Measurements from ENCODE around the gene USP21.

GRCh38 chr1:161132410-161133219 lies 26.7 kb upstream of the USP21 start, which contains the start of gene DEDD:
- TF ChIP-seq, protein P1, sequence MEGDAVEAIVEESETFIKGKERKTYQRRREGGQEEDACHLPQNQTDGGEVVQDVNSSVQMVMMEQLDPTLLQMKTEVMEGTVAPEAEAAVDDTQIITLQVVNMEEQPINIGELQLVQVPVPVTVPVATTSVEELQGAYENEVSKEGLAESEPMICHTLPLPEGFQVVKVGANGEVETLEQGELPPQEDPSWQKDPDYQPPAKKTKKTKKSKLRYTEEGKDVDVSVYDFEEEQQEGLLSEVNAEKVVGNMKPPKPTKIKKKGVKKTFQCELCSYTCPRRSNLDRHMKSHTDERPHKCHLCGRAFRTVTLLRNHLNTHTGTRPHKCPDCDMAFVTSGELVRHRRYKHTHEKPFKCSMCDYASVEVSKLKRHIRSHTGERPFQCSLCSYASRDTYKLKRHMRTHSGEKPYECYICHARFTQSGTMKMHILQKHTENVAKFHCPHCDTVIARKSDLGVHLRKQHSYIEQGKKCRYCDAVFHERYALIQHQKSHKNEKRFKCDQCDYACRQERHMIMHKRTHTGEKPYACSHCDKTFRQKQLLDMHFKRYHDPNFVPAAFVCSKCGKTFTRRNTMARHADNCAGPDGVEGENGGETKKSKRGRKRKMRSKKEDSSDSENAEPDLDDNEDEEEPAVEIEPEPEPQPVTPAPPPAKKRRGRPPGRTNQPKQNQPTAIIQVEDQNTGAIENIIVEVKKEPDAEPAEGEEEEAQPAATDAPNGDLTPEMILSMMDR (IDR thresholded peaks at IDR 0.05) = peak in 1 of 6 experiments; percentile 19
- peak in 3 of 4 donors; percentile 34 to 70 (median 55) for TF ChIP-seq POLR2A (IDR thresholded peaks at IDR 0.05)
